Osteocyte (in vitro differentiated cells): Measurements from ENCODE around the gene LDB2. TPM values are rescaled to one million over a fixed set of nuclear protein-coding genes. Genes with fewer than 3 reads are reported as not detected.

Source experiments
- DNase-seq: peaks from one replicate; pipeline ENCODE4 v3.0.0; 2021; ENCODE audit warnings: mixed read lengths; ENCODE audit not compliant: unreplicated experiment; ENCODE audit errors: extremely low spot score
- H3K27ac Mint-ChIP-seq: one replicate; pipeline ENCODE4 v1.8.0; 2021; ENCODE audit warnings: mild to moderate bottlenecking, mixed read lengths; ENCODE audit not compliant: unreplicated experiment
- H3K27me3 Mint-ChIP-seq: one replicate; pipeline ENCODE4 v1.8.0; 2021; ENCODE audit warnings: mixed read lengths; ENCODE audit not compliant: unreplicated experiment
- H3K36me3 Mint-ChIP-seq: one replicate; pipeline ENCODE4 v1.8.0; 2021; ENCODE audit warnings: mixed read lengths; ENCODE audit not compliant: unreplicated experiment
- H3K4me1 Mint-ChIP-seq: one replicate; pipeline ENCODE4 v1.8.0; 2021; ENCODE audit warnings: mixed read lengths; ENCODE audit not compliant: unreplicated experiment
- H3K4me3 Mint-ChIP-seq: one replicate; pipeline ENCODE4 v1.8.0; 2021; ENCODE audit warnings: mild to moderate bottlenecking, moderate library complexity, mixed read lengths; ENCODE audit not compliant: unreplicated experiment
- H3K9me3 Mint-ChIP-seq: one replicate; pipeline ENCODE4 v1.8.0; 2021; ENCODE audit warnings: mixed read lengths; ENCODE audit not compliant: unreplicated experiment
- CTCF ChIP-seq: fragments of 200-600 bp; sonication (generic); IDR thresholded peaks from 2 replicates; pipeline ENCODE4 v1.5.0; 2021; ENCODE audit warnings: antibody characterized with exemption, mild to moderate bottlenecking, moderate library complexity
- total RNA-seq: library from RNA; stranded (reverse); gene quantifications from 2 replicates; pipeline ENCODE4 v1.2.1, GENCODE V29; 2021

The LDB2 gene
- total RNA-seq, 1 donor from 2014 or later: 8.7 TPM

DNA sequence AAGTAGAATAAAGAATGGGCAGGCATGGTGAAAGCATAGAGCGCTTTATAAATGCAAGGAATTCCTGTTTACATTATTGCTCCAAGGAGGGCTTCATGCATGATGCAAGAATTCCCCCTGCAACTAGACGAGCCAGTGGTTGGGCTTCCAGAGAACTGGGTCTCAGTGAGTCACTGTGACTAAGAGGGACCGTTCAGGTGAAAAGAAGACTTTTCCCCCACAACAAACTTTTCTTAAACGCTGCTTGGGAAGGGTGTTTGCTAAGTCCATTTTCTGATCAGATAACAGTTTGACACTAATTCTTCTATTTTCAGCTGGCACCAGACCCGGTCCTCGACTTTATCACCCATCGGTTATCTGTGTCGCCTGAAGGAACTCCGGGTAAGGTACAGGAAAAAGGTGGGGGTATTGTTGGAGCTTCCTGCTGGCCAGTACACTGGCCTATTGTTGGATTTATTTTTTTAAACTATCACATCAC, 40.1 kb downstream of the LDB2 start:
- Mint-ChIP-seq H3K9me3 (no peaks in the 10 kb centered on the region), H3K27ac (no peak overlapping the region), H3K27me3 (no peaks in the 10 kb centered on the region), H3K36me3 (no peaks in the 10 kb centered on the region), H3K4me1 (no peaks in the 10 kb centered on the region), H3K4me3 (no peak overlapping the region)
- no peak for DNase-seq
- no peak for TF ChIP-seq CTCF

DNA sequence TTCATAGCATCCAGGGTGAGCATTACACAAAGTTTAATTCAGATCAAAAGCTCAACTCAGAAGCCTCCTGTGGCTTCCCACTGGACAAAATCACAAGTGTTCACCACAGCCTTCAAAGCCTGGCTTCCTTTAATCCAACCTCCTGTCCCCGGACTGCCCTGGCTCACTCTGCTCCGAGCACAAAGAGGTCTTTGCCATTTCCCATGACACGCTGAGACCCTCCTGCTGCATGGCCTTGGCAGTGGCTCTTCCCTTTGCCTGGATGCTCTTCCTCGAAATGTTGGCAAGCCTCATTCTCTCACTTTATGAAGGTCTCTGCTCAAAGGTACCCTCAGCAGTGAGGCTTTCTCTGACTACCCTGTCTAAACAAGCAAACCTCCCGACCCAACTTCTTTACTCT, 41.0 kb downstream of the LDB2 start:
- no peak for DNase-seq
- H3K27me3 Mint-ChIP-seq: no peaks in the 10 kb centered on the region
- H3K4me3 Mint-ChIP-seq: no peak overlapping the region
- no peaks in the 10 kb centered on the region for H3K9me3 Mint-ChIP-seq
- no peak for TF ChIP-seq CTCF
- H3K4me1 Mint-ChIP-seq: no peaks in the 10 kb centered on the region
- H3K36me3 Mint-ChIP-seq: no peaks in the 10 kb centered on the region
- no peak overlapping the region for H3K27ac Mint-ChIP-seq

- H3K4me3 Mint-ChIP-seq: no peak overlapping the region
- TF ChIP-seq CTCF: no peak
- H3K27ac Mint-ChIP-seq: no peak overlapping the region
- DNase-seq: no peak
- H3K4me1 Mint-ChIP-seq: no peaks in the 10 kb centered on the region
- peaks cover 7% of the 10 kb centered on the region for H3K9me3 Mint-ChIP-seq
- no peaks in the 10 kb centered on the region for H3K36me3 Mint-ChIP-seq
- no peaks in the 10 kb centered on the region for H3K27me3 Mint-ChIP-seq
Measured at GRCh38 chr4:16853640-16854039, 44.8 kb downstream of the LDB2 start.

DNA sequence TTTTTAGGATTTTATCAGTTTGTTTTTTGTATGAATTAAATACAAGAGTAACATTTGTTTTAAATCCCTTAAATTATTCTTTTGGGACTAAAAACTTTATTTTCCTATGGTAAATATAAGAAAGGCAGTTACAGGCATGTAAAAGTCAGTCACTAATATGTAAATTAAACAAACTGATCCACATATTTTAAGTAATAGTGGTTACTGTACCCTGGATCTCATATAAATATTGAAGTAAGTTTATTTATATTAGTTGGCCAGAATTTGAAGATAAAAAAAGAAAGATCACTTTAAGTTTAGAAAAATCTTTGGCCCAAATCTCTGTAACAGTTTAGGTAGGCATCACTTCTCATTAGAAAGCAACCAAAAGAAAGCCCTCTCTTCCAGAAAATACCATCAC, 45.8 kb downstream of the LDB2 start:
- Mint-ChIP-seq H3K4me3 (no peak overlapping the region), H3K27me3 (no peaks in the 10 kb centered on the region), H3K36me3 (no peaks in the 10 kb centered on the region), H3K4me1 (no peaks in the 10 kb centered on the region), H3K27ac (no peak overlapping the region), H3K9me3 (peaks cover 7% of the 10 kb centered on the region)
- DNase-seq: no peak
- no peak for TF ChIP-seq CTCF

GRCh38 chr4:16852228-16852627, 46.2 kb downstream of the LDB2 start:
- Mint-ChIP-seq H3K4me1 (no peaks in the 10 kb centered on the region), H3K9me3 (peaks cover 7% of the 10 kb centered on the region), H3K27ac (no peak overlapping the region)

More at GRCh38 chr4:16852228-16852627, 46.2 kb downstream of the LDB2 start:
- no peaks in the 10 kb centered on the region for H3K36me3 Mint-ChIP-seq
- H3K4me3 Mint-ChIP-seq: no peak overlapping the region
- no peak for TF ChIP-seq CTCF
- DNase-seq: no peak
- H3K27me3 Mint-ChIP-seq: no peaks in the 10 kb centered on the region
